Activated CD4-positive, alpha-beta T cell treated with anti-CD3 and anti-CD28 coated beads for 36 hours (primary cell): ENCODE data around the gene GATD1. TPM values are rescaled to one million over a fixed set of nuclear protein-coding genes. Genes with fewer than 3 reads are reported as not detected.

ENCODE experiments used
- ATAC-seq: fragments of 200-7000 bp; cut with Tn5 transposase; one replicate; pipeline ENCODE4 v1.10.0; 2021; ENCODE audit warnings: mild to moderate bottlenecking, moderate library complexity
- CTCF ChIA-PET: fragments of 350-600 bp; sonication (Branson Sonifier 250); formaldehyde crosslinking; loops from one replicate; lab custom pipeline; 2021; ENCODE audit warnings: antibody characterized with exemption; lab: Charles Lee
- POLR2A ChIA-PET: fragments of 350-600 bp; sonication (Branson Sonifier 250); formaldehyde crosslinking; loops from one replicate; lab custom pipeline; 2021; ENCODE audit warnings: antibody characterized with exemption, inconsistent platforms; lab: Charles Lee
- DNase-seq: peaks from one replicate; pipeline ENCODE4 v3.0.0-alpha.2; 2020
- H3K27ac Mint-ChIP-seq: one replicate; pipeline ENCODE4 v1.8.0; 2021; ENCODE audit warnings: mixed read lengths
- H3K27me3 Mint-ChIP-seq: one replicate; pipeline ENCODE4 v1.8.0; 2021; ENCODE audit warnings: mixed read lengths
- H3K36me3 Mint-ChIP-seq: one replicate; pipeline ENCODE4 v1.8.0; 2021; ENCODE audit warnings: low read depth, mixed read lengths
- H3K4me1 Mint-ChIP-seq: one replicate; pipeline ENCODE4 v1.8.0; 2021; ENCODE audit warnings: mixed read lengths
- H3K4me3 Mint-ChIP-seq: one replicate; pipeline ENCODE4 v1.8.0; 2021; ENCODE audit warnings: mild to moderate bottlenecking, moderate library complexity, mixed read lengths
- H3K9me3 Mint-ChIP-seq: one replicate; pipeline ENCODE4 v1.8.0; 2021; ENCODE audit warnings: low read depth, mixed read lengths
- intact Hi-C, 2 experiments: fragments of 100-400 bp; cut with DNase I in 1 of 2; cut with micrococcal nuclease in 1 of 2; formaldehyde crosslinking; loops; one replicate each; pipeline versions ENCODE4 v1.14.2 to v1.15.1; 2022 to 2024; cut with DNase I, micrococcal nuclease
- total RNA-seq, 2 experiments: library from RNA; stranded (reverse); gene quantifications; one replicate each; pipeline ENCODE4 v1.2.3, GENCODE V29; 2021

GATD1 gene
- total RNA-seq, 2 experiments from 2014 or later: 45.7 to 59.8 TPM

DNA sequence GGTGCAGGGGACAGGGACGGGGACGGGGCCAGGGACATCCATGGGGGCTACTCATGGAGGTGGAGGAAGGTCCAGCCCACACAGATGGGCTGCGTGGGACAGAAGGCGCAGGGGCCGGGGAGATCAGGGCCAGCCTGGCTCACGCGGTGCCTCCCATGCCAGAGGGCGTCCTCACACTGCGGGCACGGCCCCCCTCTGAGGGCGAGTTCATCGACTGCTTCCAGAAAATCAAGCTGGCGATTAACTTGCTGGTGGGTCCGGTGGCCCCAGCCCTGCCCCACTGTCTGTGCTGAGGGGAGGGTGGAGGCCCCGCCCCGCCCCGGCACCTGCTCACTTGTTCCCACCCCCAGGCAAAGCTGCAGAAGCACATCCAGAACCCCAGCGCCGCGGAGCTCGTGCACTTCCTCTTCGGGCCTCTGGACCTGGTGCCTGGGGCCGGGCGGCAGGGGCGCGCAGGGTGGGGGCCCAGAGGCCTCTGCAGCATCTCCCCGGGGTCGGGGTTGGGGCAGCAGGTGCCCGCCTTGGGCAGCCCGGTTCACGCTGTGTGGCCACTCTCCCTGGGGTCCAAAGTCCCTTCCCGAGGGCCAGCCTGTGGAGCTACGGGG lies 55.4 kb downstream of the GATD1 start:
- Mint-ChIP-seq H3K9me3 (no peaks in the 10 kb centered on the region), H3K4me3 (no peak overlapping the region), H3K4me1 (peaks cover 12% of the 10 kb centered on the region), H3K27ac (no peak overlapping the region), H3K27me3 (peaks cover 25% of the 10 kb centered on the region), H3K36me3 (no peaks in the 10 kb centered on the region)
- POLR2A ChIA-PET: no interaction called here
- CTCF ChIA-PET: interaction anchor here (0.6 to 1.8 kb wide), 8 partner anchors 15 to 166 kb away, joined by 3 to 6 read pairs (median 3); partner anchors contain the start of gene EPS8L2
- intact Hi-C loops: loop anchor here (2.0 to 5.0 kb wide), 3 partner anchors 60 to 185 kb away; partner anchors contain the start of genes HRAS (in 1 of the 2) and LRRC56 (in 1 of the 2)
- DNase-seq (peak; percentile 73), ATAC-seq (peak; percentile 53)

GRCh38 chr11:721247-721740 lies 56.0 kb downstream of the GATD1 start:
- peaks cover 12% of the 10 kb centered on the region for H3K4me1 Mint-ChIP-seq
- H3K36me3 Mint-ChIP-seq: no peaks in the 10 kb centered on the region
- peaks cover 25% of the 10 kb centered on the region for H3K27me3 Mint-ChIP-seq
- H3K27ac Mint-ChIP-seq: no peak overlapping the region
- POLR2A ChIA-PET: no interaction called here
- ATAC-seq (no peak), DNase-seq (no peak)
- no peak overlapping the region for H3K4me3 Mint-ChIP-seq
- CTCF ChIA-PET: interaction anchor here (0.6 to 1.8 kb wide), 5 partner anchors 23 to 167 kb away, joined by 3 to 6 read pairs (median 4); no protein-coding TSS in a partner anchor
- intact Hi-C loops: loop anchor here (5.0 kb wide), 2 partner anchors 59 to 184 kb away; partner anchors contain the start of genes HRAS (in 1 of the 2) and LRRC56 (in 1 of the 2)
- H3K9me3 Mint-ChIP-seq: no peaks in the 10 kb centered on the region

DNA sequence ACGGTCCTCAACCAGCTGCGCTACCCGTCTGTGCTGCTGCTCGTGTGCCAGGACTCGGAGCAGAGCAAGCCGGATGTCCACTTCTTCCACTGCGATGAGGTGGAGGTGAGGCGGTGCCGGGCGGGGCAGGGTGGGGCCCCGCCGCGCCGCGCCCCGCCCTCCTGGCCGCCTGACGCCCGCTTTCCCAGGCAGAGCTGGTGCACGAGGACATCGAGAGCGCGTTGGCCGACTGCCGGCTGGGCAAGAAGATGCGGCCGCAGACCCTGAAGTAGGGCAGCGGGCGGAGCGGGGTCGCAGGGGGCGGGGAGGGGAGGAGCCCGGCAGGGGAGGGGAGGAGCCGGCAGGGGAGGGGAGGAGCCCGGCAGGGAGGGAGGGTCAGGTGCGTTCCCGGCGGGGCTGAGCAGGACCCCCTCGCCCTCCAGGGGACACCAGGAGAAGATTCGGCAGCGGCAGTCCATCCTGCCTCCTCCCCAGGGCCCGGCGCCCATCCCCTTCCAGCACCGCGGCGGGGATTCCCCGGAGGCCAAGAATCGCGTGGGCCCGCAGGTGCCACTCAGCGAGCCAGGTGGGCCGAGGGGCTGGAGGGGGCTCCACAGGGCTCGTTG lies 56.5 kb downstream of the GATD1 start:
- no peak overlapping the region for H3K4me3 Mint-ChIP-seq
- H3K27ac Mint-ChIP-seq: no peak overlapping the region
- intact Hi-C loops: loop anchor here (5.0 kb wide), 2 partner anchors 58 to 183 kb away; partner anchors contain the start of genes HRAS (in 1 of the 2) and LRRC56 (in 1 of the 2)
- ChIA-PET POLR2A (no interaction called here), CTCF (interaction anchor here (0.8 to 1.2 kb wide), 2 partner anchors 21 to 166 kb away, joined by 4 to 5 read pairs; no protein-coding TSS in a partner anchor)
- peaks cover 25% of the 10 kb centered on the region for H3K27me3 Mint-ChIP-seq
- peak; percentile 44 for DNase-seq
- peaks cover 12% of the 10 kb centered on the region for H3K4me1 Mint-ChIP-seq
- no peaks in the 10 kb centered on the region for H3K9me3 Mint-ChIP-seq
- peak; percentile 41 for ATAC-seq
- H3K36me3 Mint-ChIP-seq: no peaks in the 10 kb centered on the region

DNA sequence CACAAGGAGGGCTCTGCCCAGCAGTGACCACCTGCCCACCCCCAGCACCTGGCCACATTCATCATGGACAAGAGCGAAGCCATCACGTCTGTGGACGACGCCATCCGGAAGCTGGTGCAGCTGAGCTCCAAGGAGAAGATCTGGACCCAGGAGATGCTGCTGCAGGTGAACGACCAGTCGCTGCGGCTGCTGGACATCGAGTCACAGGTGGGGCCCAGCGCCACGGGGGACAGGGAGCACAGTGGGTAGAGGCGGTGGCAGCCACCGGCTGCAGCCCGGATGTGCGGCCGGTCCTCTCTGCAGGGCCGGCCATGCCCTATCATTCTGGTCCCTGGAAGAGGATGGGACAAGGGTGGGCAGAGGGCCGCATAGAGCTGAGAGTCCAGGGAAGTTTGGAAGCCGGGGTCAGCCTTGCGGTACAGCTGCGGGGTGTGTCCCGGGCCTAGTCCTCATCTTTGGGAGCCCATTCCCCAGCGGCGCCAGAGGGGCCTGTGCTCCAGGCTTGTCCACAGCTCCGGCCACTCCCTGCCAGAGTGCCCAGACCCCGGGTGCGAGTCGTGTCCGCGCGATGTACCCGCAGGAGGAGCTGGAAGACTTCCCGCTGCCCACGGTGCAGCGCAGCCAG lies 57.2 kb downstream of the GATD1 start:
- intact Hi-C loops: loop anchor here (5.0 kb wide), 2 partner anchors 58 to 183 kb away; partner anchors contain the start of genes HRAS (in 1 of the 2) and LRRC56 (in 1 of the 2)
- Mint-ChIP-seq H3K9me3 (peaks cover 2% of the 10 kb centered on the region), H3K4me1 (peaks cover 10% of the 10 kb centered on the region), H3K27ac (no peak overlapping the region), H3K36me3 (no peaks in the 10 kb centered on the region), H3K27me3 (peaks cover 25% of the 10 kb centered on the region), H3K4me3 (no peak overlapping the region)
- ATAC-seq (no peak), DNase-seq (no peak)
- CTCF ChIA-PET: interaction anchor here (1.2 kb wide), 1 partner anchor 20 kb away, joined by 5 read pairs; no protein-coding TSS in a partner anchor
- POLR2A ChIA-PET: no interaction called here

GRCh38 chr11:719214-720016 lies 57.9 kb downstream of the GATD1 start:
- Mint-ChIP-seq H3K27ac (no peak overlapping the region), H3K27me3 (peaks cover 25% of the 10 kb centered on the region), H3K9me3 (peaks cover 5% of the 10 kb centered on the region), H3K4me3 (no peak overlapping the region), H3K36me3 (no peaks in the 10 kb centered on the region), H3K4me1 (peaks cover 9% of the 10 kb centered on the region)
- ChIA-PET CTCF (interaction anchor here (1.2 kb wide), 2 partner anchors 15 to 19 kb away, joined by 4 to 5 read pairs; no protein-coding TSS in a partner anchor), POLR2A (no interaction called here)
- no peak for DNase-seq
- no peak for ATAC-seq
- intact Hi-C loops: loop anchor here (5.0 kb wide), 2 partner anchors 57 to 182 kb away; partner anchors contain the start of genes HRAS (in 1 of the 2) and LRRC56 (in 1 of the 2)

Other genes with a start within 250 kb of the GATD1 start
- 10 to 100 TPM; 26.8 to 41.9 TPM for gene HRAS, start 241.9 kb downstream of the GATD1 start, total RNA-seq
- gene LRRC56, start 240.0 kb downstream of the GATD1 start, total RNA-seq: under 1 TPM; 0.96 to 0.98 TPM
- 1 to 10 TPM; 2.7 to 4.9 TPM for gene LMNTD2, start 216.7 kb downstream of the GATD1 start, total RNA-seq
- 10 to 100 TPM; 16.8 TPM for gene RASSF7, start 216.5 kb downstream of the GATD1 start, total RNA-seq
- gene PHRF1, start 201.0 kb downstream of the GATD1 start, total RNA-seq: 10 to 100 TPM; 40.0 to 44.5 TPM
- 10 to 100 TPM; 57.1 to 62.6 TPM for gene IRF7, start 161.5 kb downstream of the GATD1 start, total RNA-seq
- gene CDHR5, start 152.5 kb downstream of the GATD1 start, total RNA-seq: not detected
- gene SCT, start 150.3 kb downstream of the GATD1 start, total RNA-seq: not detected
- gene DRD4, start 140.2 kb downstream of the GATD1 start, total RNA-seq: under 1 TPM; 0.30 to 0.47 TPM
- 10 to 100 TPM; 47.4 to 56.6 TPM for gene DEAF1, start 82.3 kb downstream of the GATD1 start, total RNA-seq
- gene TMEM80, start 81.7 kb downstream of the GATD1 start, total RNA-seq: 10 to 100 TPM; 11.4 to 11.9 TPM
- 10 to 100 TPM in 1 of 2 experiments, 1 to 10 TPM in 1; 8.0 to 10.5 TPM for gene EPS8L2, start 71.3 kb downstream of the GATD1 start, total RNA-seq
- 100 to 1,000 TPM; 239 to 246 TPM for gene TALDO1, start 30.0 kb downstream of the GATD1 start, total RNA-seq
- 1 to 10 TPM in 1 of 2 experiments, under 1 TPM in 1; 0.50 to 1.1 TPM for gene CEND1, start 12.6 kb upstream of the GATD1 start, total RNA-seq
- 10 to 100 TPM; 33.9 to 36.6 TPM for gene SLC25A22, start 20.8 kb upstream of the GATD1 start, total RNA-seq
- gene PIDD1, start 27.7 kb upstream of the GATD1 start, total RNA-seq: 10 to 100 TPM; 21.1 to 29.1 TPM
- 1,000 to 10,000 TPM; 2,132 to 3,230 TPM for gene RPLP2, start 32.5 kb upstream of the GATD1 start, total RNA-seq
- 10 to 100 TPM; 24.7 to 26.2 TPM for gene PNPLA2, start 41.4 kb upstream of the GATD1 start, total RNA-seq
- gene CRACR2B, start 50.4 kb upstream of the GATD1 start, total RNA-seq: under 1 TPM; 0.33 to 0.50 TPM
- gene CD151, start 55.5 kb upstream of the GATD1 start, total RNA-seq: 10 to 100 TPM; 36.8 to 38.6 TPM
- gene POLR2L, start 65.0 kb upstream of the GATD1 start, total RNA-seq: 10 to 100 TPM; 74.6 to 79.4 TPM
- gene TSPAN4, start 65.4 kb upstream of the GATD1 start, total RNA-seq: 1 to 10 TPM; 5.2 to 6.0 TPM
- gene CHID1, start 133.3 kb upstream of the GATD1 start, total RNA-seq: 10 to 100 TPM; 60.4 to 75.3 TPM
- 10 to 100 TPM; 43.5 to 71.6 TPM for gene AP2A2, start 148.4 kb upstream of the GATD1 start, total RNA-seq